Keratinocyte (primary cell): ENCODE results near the gene ZNF438. TPM values are rescaled to one million over a fixed set of nuclear protein-coding genes. Genes with fewer than 3 reads are reported as not detected.

Source experiments
- DNase-seq: peaks from one replicate; pipeline ENCODE4 v3.0.0-alpha.2; 2011; ENCODE audit warnings: low read depth, missing footprints, low spot score
- FAIRE-seq: peaks from 2 replicates; lab custom pipeline; 2011; peaks lifted over from hg19 to GRCh38; lab: Jason Lieb, UNC
- H2AFZ ChIP-seq: 2 replicates; pipeline ENCODE4 v1.6.0; 2012; ENCODE audit warnings: low read length, control low read depth, inconsistent platforms; ENCODE audit not compliant: control insufficient read depth
- H3K27ac ChIP-seq: 2 replicates; pipeline ENCODE4 v1.5.1; 2011; ENCODE audit warnings: low read length; ENCODE audit not compliant: control insufficient read depth, insufficient read depth
- H3K27me3 ChIP-seq: 3 replicates; pipeline ENCODE4 v1.6.0; 2011; ENCODE audit warnings: low read length; ENCODE audit not compliant: control insufficient read depth, insufficient read depth; ENCODE audit errors: extremely low read depth
- H3K36me3 ChIP-seq, 2 experiments: 2 replicates in 1 of 2; 3 replicates in 1 of 2; pipeline ENCODE4 v1.5.1; 2011; ENCODE audit warnings: low read length in 2 of 2, mild to moderate bottlenecking in 1 of 2; ENCODE audit not compliant: control insufficient read depth in 2 of 2, insufficient read depth in 2 of 2; ENCODE audit errors: extremely low read depth in 1 of 2
- H3K4me1 ChIP-seq: 3 replicates; pipeline ENCODE4 v1.5.1; 2011; ENCODE audit warnings: low read length; ENCODE audit not compliant: control insufficient read depth, insufficient read depth; ENCODE audit errors: extremely low read depth
- H3K4me2 ChIP-seq: 3 replicates; pipeline ENCODE4 v1.6.0; 2011; ENCODE audit warnings: low read depth, low read length; ENCODE audit not compliant: control insufficient read depth, insufficient read depth; ENCODE audit errors: extremely low read depth
- H3K4me3 ChIP-seq, 3 experiments: fragments of 200-600 bp in 1 of 3; sonication (generic) in 1 of 3; 2 replicates in 2 of 3; 3 replicates in 1 of 3; pipeline ENCODE4 v1.5.1; 2011 to 2016; ENCODE audit warnings: low read length in 3 of 3, mild to moderate bottlenecking in 3 of 3, control low read depth in 2 of 3, inconsistent platforms in 1 of 3, low read depth in 1 of 3, mixed read lengths in 1 of 3, mixed run types in 1 of 3, moderate library complexity in 1 of 3; ENCODE audit not compliant: control insufficient read depth in 2 of 3, insufficient read depth in 2 of 3; ENCODE audit errors: extremely low read depth in 1 of 3
- H3K79me2 ChIP-seq: 2 replicates; pipeline ENCODE4 v1.6.0; 2012; ENCODE audit warnings: low read length; ENCODE audit not compliant: control insufficient read depth, insufficient read depth
- H3K9ac ChIP-seq: 3 replicates; pipeline ENCODE4 v1.6.0; 2011; ENCODE audit warnings: low read length; ENCODE audit not compliant: control insufficient read depth, insufficient read depth; ENCODE audit errors: extremely low read depth
- H3K9me1 ChIP-seq: 3 replicates; pipeline ENCODE4 v1.6.0; 2011; ENCODE audit warnings: low read length; ENCODE audit not compliant: control insufficient read depth, insufficient read depth; ENCODE audit errors: extremely low read depth
- H3K9me3 ChIP-seq: 2 replicates; pipeline ENCODE4 v1.5.1; 2012; ENCODE audit warnings: low read depth, low read length; ENCODE audit not compliant: control insufficient read depth
- H4K20me1 ChIP-seq: 3 replicates; pipeline ENCODE4 v1.6.0; 2011; ENCODE audit warnings: low read length; ENCODE audit not compliant: control insufficient read depth, insufficient read depth; ENCODE audit errors: extremely low read depth
- EZH2 ChIP-seq: IDR thresholded peaks from one replicate; pipeline ENCODE4 v1.6.1; 2012; ENCODE audit warnings: inconsistent platforms, mild to moderate bottlenecking, low read length, moderate library complexity
- dilution Hi-C: fragments of 300-500 bp; cut with MboI; formaldehyde crosslinking; loops from one replicate; pipeline ENCODE4 v1.7.0; 2020; ENCODE audit warnings: low sequenced_read_pairs; ENCODE audit not compliant: extremely low pct_ligation_motif_present
- polyA plus RNA-seq, 5 experiments: library from polyadenylated mRNA; depleted of rRNA in 3 of 5; stranded (reverse) in 3 of 5; stranded (forward) in 1 of 5; unstranded in 1 of 5; fragments of >200 nt; gene quantifications; 1 replicate in 1 of 5; 2 replicates in 3 of 5; 3 replicates in 1 of 5; pipeline versions ENCODE4 v1.2.1 to v1.2.3, GENCODE V29; 2011 to 2012; ENCODE audit warnings: missing spikeins in 2 of 5, low read depth in 1 of 5, low replicate concordance in 1 of 5
- TF ChIP-seq, protein P1 (sequence below), 3 experiments: IDR thresholded peaks in 1 of 3; conservative IDR thresholded peaks in 1 of 3; optimal IDR thresholded peaks in 1 of 3; 2 replicates in 2 of 3; 3 replicates in 1 of 3; pipeline versions ENCODE3 to v1.5.1; 2011; ENCODE audit warnings: low read length in 3 of 3, mild to moderate bottlenecking in 3 of 3, moderate library complexity in 2 of 3, control low read depth in 1 of 3, inconsistent platforms in 1 of 3; ENCODE audit not compliant: insufficient read depth in 2 of 3; ENCODE audit errors: extremely low read depth in 1 of 3

Gene ZNF438
- polyA plus RNA-seq, 1 donor (not counting 4 experiments of a cell fraction or from before 2014, with no cell fraction given): 2.8 TPM

DNA sequence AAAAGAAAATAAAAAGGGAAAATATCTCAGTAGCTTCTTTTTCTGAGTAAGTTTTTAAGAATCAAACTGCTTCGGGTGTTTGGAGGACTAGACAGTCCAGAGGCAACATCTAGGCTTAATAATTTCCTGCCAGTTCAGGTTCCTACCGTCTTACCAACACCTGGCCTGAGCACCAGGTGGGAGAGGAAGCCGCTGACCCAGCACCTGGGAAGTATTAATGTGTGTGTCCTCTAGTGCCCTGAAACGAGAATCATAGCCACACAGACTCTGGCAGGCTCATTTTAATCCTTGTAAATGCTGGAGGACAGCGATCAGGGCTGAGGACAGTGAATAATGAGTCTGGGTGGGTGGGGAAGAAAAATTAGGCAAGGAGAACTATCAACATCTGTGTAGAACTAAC is 137.4 kb downstream of the ZNF438 start:
- Histone ChIP-seq H3K9me1 (no peaks in the 10 kb centered on the region), H3K4me3 (no peak overlapping the region), H3K27me3 (no peaks in the 10 kb centered on the region), H3K27ac (no peak overlapping the region), H4K20me1 (no peaks in the 10 kb centered on the region), H3K9ac (no peak overlapping the region), H3K36me3 (no peaks in the 10 kb centered on the region), H3K4me1 (no peaks in the 10 kb centered on the region), H2AFZ (no peak overlapping the region), H3K79me2 (no peaks in the 10 kb centered on the region), H3K4me2 (no peak overlapping the region), H3K9me3 (no peaks in the 10 kb centered on the region)
- TF ChIP-seq EZH2: no peak
- TF ChIP-seq, protein P1, sequence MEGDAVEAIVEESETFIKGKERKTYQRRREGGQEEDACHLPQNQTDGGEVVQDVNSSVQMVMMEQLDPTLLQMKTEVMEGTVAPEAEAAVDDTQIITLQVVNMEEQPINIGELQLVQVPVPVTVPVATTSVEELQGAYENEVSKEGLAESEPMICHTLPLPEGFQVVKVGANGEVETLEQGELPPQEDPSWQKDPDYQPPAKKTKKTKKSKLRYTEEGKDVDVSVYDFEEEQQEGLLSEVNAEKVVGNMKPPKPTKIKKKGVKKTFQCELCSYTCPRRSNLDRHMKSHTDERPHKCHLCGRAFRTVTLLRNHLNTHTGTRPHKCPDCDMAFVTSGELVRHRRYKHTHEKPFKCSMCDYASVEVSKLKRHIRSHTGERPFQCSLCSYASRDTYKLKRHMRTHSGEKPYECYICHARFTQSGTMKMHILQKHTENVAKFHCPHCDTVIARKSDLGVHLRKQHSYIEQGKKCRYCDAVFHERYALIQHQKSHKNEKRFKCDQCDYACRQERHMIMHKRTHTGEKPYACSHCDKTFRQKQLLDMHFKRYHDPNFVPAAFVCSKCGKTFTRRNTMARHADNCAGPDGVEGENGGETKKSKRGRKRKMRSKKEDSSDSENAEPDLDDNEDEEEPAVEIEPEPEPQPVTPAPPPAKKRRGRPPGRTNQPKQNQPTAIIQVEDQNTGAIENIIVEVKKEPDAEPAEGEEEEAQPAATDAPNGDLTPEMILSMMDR (optimal IDR thresholded peaks at IDR 0.05 in 1 of 3, IDR thresholded peaks at IDR 0.05 in 1 of 3, conservative IDR thresholded peaks at IDR 0.05 in 1 of 3; ENCODE audit: extremely low read depth in 1 of 3, insufficient read depth in 2 of 3, low read length in 3 of 3): no peak
- dilution Hi-C loops: no loop called here
- no peak for FAIRE-seq
- no peak for DNase-seq

DNA sequence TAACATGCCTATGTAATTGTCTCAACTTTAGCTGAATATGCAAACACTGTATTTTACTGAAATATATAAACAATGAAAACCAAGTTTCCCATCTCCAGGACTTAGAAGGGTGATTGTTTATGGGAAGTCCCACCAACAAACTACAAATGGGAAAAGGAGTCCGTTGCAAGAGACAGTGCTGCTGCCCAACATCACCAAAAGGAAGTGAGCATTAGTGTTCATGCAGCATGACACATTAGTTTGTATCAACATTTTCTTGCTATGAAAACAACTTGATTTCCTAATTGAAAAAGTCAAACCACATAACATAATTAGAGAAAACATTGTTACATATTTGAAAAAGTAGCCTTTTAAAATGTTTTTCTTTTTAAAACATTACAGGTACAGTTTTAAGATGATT is 138.5 kb downstream of the ZNF438 start:
- Histone ChIP-seq H3K9ac (no peak overlapping the region), H3K79me2 (no peaks in the 10 kb centered on the region), H3K27ac (no peak overlapping the region), H2AFZ (no peak overlapping the region), H3K4me2 (no peak overlapping the region), H3K9me1 (no peaks in the 10 kb centered on the region), H3K36me3 (no peaks in the 10 kb centered on the region), H3K4me3 (no peak overlapping the region), H3K27me3 (no peaks in the 10 kb centered on the region), H4K20me1 (no peaks in the 10 kb centered on the region), H3K4me1 (no peaks in the 10 kb centered on the region), H3K9me3 (no peaks in the 10 kb centered on the region)
- dilution Hi-C loops: no loop called here
- FAIRE-seq (no peak), DNase-seq (no peak)
- TF ChIP-seq EZH2: no peak
- TF ChIP-seq, protein P1 (optimal IDR thresholded peaks at IDR 0.05 in 1 of 3, IDR thresholded peaks at IDR 0.05 in 1 of 3, conservative IDR thresholded peaks at IDR 0.05 in 1 of 3; ENCODE audit: extremely low read depth in 1 of 3, insufficient read depth in 2 of 3, low read length in 3 of 3): no peak
